VCaP (cell line): ENCODE data around the gene TXNDC8.

Source experiments
- H3K27ac ChIP-seq: fragments of 450-650 bp; 2 replicates; pipeline ENCODE4 v1.5.1; 2017
- TF ChIP-seq, protein P1 (sequence below): fragments of 450-650 bp; conservative IDR thresholded peaks from 2 replicates; pipeline ENCODE4 v1.5.1; 2017; ENCODE audit warnings: mild to moderate bottlenecking, moderate library complexity

Gene TXNDC8

GRCh38 chr9:110309681-110310080 is 28.0 kb downstream of the TXNDC8 start:
- TF ChIP-seq, protein P1, sequence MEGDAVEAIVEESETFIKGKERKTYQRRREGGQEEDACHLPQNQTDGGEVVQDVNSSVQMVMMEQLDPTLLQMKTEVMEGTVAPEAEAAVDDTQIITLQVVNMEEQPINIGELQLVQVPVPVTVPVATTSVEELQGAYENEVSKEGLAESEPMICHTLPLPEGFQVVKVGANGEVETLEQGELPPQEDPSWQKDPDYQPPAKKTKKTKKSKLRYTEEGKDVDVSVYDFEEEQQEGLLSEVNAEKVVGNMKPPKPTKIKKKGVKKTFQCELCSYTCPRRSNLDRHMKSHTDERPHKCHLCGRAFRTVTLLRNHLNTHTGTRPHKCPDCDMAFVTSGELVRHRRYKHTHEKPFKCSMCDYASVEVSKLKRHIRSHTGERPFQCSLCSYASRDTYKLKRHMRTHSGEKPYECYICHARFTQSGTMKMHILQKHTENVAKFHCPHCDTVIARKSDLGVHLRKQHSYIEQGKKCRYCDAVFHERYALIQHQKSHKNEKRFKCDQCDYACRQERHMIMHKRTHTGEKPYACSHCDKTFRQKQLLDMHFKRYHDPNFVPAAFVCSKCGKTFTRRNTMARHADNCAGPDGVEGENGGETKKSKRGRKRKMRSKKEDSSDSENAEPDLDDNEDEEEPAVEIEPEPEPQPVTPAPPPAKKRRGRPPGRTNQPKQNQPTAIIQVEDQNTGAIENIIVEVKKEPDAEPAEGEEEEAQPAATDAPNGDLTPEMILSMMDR = no peak
- no peak overlapping the region for H3K27ac ChIP-seq

- TF ChIP-seq, protein P1 = no peak
- no peak overlapping the region for H3K27ac ChIP-seq
These were observed 29.0 kb downstream of the TXNDC8 start for GRCh38 chr9:110308633-110309038.

DNA sequence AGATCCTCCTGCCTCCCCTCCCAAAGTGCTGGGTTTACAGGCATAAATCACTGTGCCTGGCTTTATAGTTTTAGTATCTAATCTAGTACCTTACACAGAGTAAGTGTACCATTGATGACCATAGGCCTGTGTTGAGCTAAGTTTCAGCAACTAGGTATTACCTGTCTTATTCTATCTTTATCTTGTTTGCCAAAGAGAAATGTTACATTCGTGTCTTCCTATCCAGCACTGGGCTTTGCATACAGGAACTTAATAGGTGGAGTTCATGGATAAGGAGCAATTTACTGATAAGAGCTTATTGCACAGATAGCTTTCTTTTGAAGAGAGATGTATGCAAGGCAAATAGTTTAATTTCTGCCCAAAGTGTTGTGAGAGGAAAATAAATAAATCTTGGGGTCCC is 30.5 kb downstream of the TXNDC8 start:
- H3K27ac ChIP-seq = no peak overlapping the region
- TF ChIP-seq, protein P1 = no peak

- TF ChIP-seq, protein P1 = no peak
- H3K27ac ChIP-seq = no peak overlapping the region
These were observed 34.5 kb downstream of the TXNDC8 start for GRCh38 chr9:110303133-110303532.

DNA sequence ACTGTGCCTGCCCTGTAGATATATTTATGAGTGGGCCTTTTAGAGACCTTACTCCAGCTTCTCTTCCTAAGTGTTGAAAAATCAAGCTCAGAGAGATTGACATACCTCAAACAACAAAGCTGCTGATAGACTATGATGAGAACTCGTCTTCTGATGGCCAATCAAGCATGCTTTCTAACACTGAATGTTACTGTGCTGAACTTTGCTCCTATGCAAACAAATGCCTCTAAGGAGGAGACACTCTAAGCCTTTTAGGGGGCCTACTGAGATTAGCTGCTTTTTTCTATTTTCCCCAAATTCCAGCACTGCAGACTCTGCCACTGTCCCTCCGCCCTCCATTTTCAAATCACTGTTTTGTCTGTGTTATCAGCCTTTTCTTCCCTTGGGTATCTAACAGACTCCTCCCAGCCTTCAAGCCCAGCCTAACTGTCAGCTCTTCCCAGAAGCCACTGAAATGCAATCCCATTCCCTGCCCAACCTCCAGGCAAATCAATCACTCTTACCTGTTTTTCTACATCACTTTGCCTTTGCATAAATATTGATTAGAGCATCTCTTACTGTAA is 39.5 kb downstream of the TXNDC8 start:
- H3K27ac ChIP-seq = no peak overlapping the region
- TF ChIP-seq, protein P1 = no peak

GRCh38 chr9:110293248-110293647 is 44.4 kb downstream of the TXNDC8 start:
- TF ChIP-seq, protein P1 = no peak
- no peak overlapping the region for H3K27ac ChIP-seq

DNA sequence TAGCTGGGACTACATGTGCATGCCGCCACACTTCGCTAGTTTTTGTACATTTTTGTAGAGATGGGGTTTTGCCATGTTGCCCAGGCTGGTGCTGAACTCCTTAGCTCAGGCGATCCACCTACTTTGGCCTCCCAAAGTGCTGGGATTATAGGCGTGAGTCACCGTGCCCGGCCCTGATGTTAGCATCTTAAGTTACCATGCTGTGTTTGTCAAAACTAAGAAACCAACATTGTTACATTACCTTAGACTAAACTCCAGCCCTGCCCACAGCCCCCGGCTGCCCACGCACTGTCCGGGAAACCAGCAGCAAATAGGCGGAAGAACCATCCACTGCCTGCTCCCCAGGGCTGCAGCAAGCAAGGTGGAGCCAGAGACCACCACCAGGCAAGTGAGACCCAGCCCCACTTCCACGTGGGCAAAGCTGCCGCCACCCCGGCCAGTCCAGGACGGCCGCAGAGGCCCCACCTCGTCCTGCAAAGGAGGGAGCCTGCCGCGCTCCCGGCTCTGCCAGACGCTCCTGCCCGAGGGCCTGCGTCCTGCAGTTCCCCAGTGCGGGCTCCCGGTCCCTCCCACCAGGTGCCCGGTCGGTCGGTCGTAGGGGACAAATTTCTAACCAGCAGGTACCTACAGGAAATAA is 45.6 kb downstream of the TXNDC8 start:
- no peak overlapping the region for H3K27ac ChIP-seq
- TF ChIP-seq, protein P1 = no peak
